HepG2 (cell line): ENCODE measurements around the gene PSMA7. TPM values are rescaled to one million over a fixed set of nuclear protein-coding genes. Genes with fewer than 3 reads are reported as not detected.

Experiments used
- ARID4A ChIP-seq: sonication (generic); formaldehyde crosslinking; IDR thresholded peaks from 2 replicates; pipeline ENCODE4 v1.5.0; 2020; ENCODE audit warnings: mild to moderate bottlenecking, missing genetic modification reagents, borderline replicate concordance
- FOSL2 ChIP-seq: sonication (generic); formaldehyde crosslinking; IDR thresholded peaks from 2 replicates; pipeline ENCODE4 v1.4.0; 2020; ENCODE audit warnings: missing genetic modification reagents
- HOXA5 ChIP-seq: sonication (generic); formaldehyde crosslinking; IDR thresholded peaks from 2 replicates; pipeline ENCODE4 v1.4.0; 2020; ENCODE audit warnings: missing genetic modification reagents
- KDM3A ChIP-seq: IDR thresholded peaks from 2 replicates; pipeline ENCODE4 v1.6.1; 2018; ENCODE audit warnings: low read depth, missing compliant biosample characterization
- POLR2A ChIP-seq, 2 experiments: IDR thresholded peaks; 2 replicates each; pipeline ENCODE4 v1.6.1; 2011; ENCODE audit warnings: low read depth in 2 of 2, low read length in 2 of 2, mild to moderate bottlenecking in 1 of 2, moderate library complexity in 1 of 2; ENCODE audit not compliant: insufficient read depth in 1 of 2
- SAP130 ChIP-seq: IDR thresholded peaks from 2 replicates; pipeline ENCODE4 v1.6.1; 2016; ENCODE audit warnings: low read depth
- SNAPC2 ChIP-seq: sonication (generic); formaldehyde crosslinking; IDR thresholded peaks from 2 replicates; pipeline ENCODE4 v1.8.1; 2022; ENCODE audit warnings: mild to moderate bottlenecking, missing genetic modification reagents
- TFDP2 ChIP-seq: sonication (generic); formaldehyde crosslinking; IDR thresholded peaks from 2 replicates; pipeline ENCODE4 v1.4.0; 2020; ENCODE audit warnings: missing genetic modification reagents
- ZBTB49 ChIP-seq: sonication (generic); formaldehyde crosslinking; IDR thresholded peaks from 2 replicates; pipeline ENCODE4 v1.4.0; 2020; ENCODE audit warnings: missing genetic modification reagents, borderline replicate concordance
- ZNF234 ChIP-seq: sonication (generic); formaldehyde crosslinking; conservative IDR thresholded peaks from 2 replicates; pipeline ENCODE4 v1.5.1; 2020; ENCODE audit warnings: mild to moderate bottlenecking, missing genetic modification reagents
- ZNF839 ChIP-seq: sonication (generic); formaldehyde crosslinking; IDR thresholded peaks from 2 replicates; pipeline ENCODE4 v1.4.0; 2020; ENCODE audit warnings: missing genetic modification reagents, mild to moderate bottlenecking, borderline replicate concordance
- polyA plus RNA-seq, 8 experiments: library from polyadenylated mRNA; depleted of rRNA in 3 of 8; stranded (reverse) in 7 of 8; unstranded in 1 of 8; fragments of >200 nt; fragmentation: Illumina TruSeq in 4 of 8; extraction: Trizol in 4 of 8; gene quantifications; 2 replicates each; pipeline versions ENCODE4 v1.2.1 to v1.2.3, GENCODE V29; 2011 to 2016; ENCODE audit warnings: low read depth in 4 of 8, missing spikeins in 1 of 8, mixed read lengths in 1 of 8; ENCODE audit not compliant: insufficient read depth in 1 of 8
- total RNA-seq, 5 experiments: library from RNA; depleted of rRNA; stranded (reverse); fragments of >200 nt; fragmentation: Illumina TruSeq; extraction: Trizol; gene quantifications; 2 replicates each; pipeline ENCODE4 v1.2.3, GENCODE V29; 2016; ENCODE audit warnings: low read depth in 1 of 5
- TF ChIP-seq, protein P1 (sequence below), 2 experiments: sonication (generic) in 1 of 2; formaldehyde crosslinking in 1 of 2; IDR thresholded peaks; 2 replicates each; pipeline versions ENCODE4 v1.6.1 to v1.9.0; 2014 to 2022; ENCODE audit warnings: antibody characterized with exemption in 1 of 2, borderline replicate concordance in 1 of 2, inconsistent platforms in 1 of 2, low read depth in 1 of 2, missing genetic modification reagents in 1 of 2

PSMA7 gene
- total and polyA plus RNA-seq, 2 of the 13 experiments (the other 11 are each of a cell fraction or from before 2014, with no cell fraction given) = 531 to 631 TPM

DNA sequence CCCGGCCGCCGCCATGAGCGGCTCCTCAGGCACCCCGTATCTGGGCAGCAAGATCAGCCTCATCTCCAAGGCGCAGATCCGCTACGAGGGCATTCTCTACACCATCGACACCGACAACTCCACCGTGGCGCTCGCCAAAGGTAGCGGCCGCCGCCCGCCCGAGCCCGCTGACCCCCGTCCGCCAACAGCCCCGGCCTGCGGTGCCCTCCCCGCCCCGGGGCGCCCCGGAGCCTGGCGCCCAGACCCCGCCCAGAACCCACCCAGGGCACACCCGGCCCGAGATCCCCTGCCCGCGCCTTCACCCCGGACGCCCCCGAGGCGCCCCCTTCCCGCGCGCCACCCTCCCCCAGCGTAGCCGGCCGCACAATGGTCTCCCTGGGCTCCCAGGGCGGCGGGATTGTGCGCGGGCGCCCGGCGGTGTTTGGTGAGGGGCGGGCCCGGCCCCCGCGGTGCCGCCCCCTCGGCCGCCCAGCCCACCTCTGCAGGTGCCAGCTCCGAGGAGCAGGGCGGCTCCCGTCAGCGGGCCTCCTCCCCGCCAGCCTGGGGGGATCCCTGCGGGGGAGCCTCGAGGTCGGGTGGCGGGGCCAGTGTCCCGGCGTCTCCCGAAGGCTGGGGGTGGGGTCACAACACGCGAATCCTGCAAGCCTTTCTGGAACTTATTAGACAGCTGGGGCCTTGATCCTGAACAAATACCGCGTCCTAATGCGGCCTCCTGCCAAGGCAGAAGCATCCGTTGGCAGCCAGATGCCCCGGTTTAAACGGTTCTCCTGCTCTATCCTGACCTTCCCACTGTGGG is 20.3 kb downstream of the PSMA7 start (continued):
- TF ChIP-seq, protein P1, sequence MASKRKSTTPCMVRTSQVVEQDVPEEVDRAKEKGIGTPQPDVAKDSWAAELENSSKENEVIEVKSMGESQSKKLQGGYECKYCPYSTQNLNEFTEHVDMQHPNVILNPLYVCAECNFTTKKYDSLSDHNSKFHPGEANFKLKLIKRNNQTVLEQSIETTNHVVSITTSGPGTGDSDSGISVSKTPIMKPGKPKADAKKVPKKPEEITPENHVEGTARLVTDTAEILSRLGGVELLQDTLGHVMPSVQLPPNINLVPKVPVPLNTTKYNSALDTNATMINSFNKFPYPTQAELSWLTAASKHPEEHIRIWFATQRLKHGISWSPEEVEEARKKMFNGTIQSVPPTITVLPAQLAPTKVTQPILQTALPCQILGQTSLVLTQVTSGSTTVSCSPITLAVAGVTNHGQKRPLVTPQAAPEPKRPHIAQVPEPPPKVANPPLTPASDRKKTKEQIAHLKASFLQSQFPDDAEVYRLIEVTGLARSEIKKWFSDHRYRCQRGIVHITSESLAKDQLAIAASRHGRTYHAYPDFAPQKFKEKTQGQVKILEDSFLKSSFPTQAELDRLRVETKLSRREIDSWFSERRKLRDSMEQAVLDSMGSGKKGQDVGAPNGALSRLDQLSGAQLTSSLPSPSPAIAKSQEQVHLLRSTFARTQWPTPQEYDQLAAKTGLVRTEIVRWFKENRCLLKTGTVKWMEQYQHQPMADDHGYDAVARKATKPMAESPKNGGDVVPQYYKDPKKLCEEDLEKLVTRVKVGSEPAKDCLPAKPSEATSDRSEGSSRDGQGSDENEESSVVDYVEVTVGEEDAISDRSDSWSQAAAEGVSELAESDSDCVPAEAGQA (IDR thresholded peaks at IDR 0.05; ENCODE audit: low read depth) = no peak
- TF ChIP-seq, protein P1 (CRISPR knock-in tag; IDR thresholded peaks at IDR 0.05; ENCODE audit: borderline replicate concordance) = peak; percentile 52; the same call in 1 of the 2 replicates
- TF ChIP-seq SAP130 (peak; percentile 81), POLR2A (IDR thresholded peaks at IDR 0.05; ENCODE audit: insufficient read depth in 1 of 2, low read depth in 2 of 2, low read length in 2 of 2) (peak; percentile 14 to 55; a peak in 1 of 4 replicates), ZNF234 (CRISPR knock-in tag) (peak; percentile 74; the same call in 1 of the 2 replicates), ARID4A (CRISPR knock-in tag) (peak; percentile 76; the same call in 1 of the 2 replicates), HOXA5 (CRISPR knock-in tag) (0 out of 2 replicates have a peak, but pooled peaks have one; percentile 0), TFDP2 (CRISPR knock-in tag) (peak; percentile 59; the same call in 1 of the 2 replicates), KDM3A (CRISPR knock-in tag) (no peak), SNAPC2 (CRISPR knock-in tag) (peak; percentile 67; the same call in 1 of the 2 replicates), FOSL2 (CRISPR knock-in tag) (no peak), ZBTB49 (CRISPR knock-in tag) (0 out of 2 replicates have a peak, but pooled peaks have one; percentile 22), ZNF839 (CRISPR knock-in tag) (no peak)
